Measurements from ENCODE around the gene OSBPL7. TPM values are rescaled to one million over a fixed set of nuclear protein-coding genes. Genes with fewer than 3 reads are reported as not detected.

Gene OSBPL7
- total RNA-seq, 1 experiment from 2014 or later: 9.1 TPM

DNA sequence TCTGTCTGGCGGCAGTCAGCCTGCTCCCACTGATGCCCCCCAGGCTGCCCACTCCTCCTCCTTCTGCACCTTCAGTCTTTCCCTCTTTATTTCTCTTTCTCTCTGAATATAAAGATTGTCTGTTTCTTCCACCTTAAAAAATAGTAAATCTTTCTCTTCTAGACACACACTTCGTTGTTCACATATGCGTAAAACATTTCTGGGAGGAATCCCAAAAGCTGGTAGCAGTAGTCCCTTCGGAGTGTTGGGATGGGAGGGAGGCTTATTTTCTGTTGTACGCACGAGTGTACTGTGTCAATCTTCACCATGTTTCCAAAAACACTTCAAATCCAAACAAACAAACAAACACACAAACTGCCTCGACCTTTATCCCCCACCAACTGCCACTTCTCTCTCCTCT is 9.9 kb downstream of the OSBPL7 start:
- no peak for DNase-seq (ENCODE audit: low read depth, low spot score)
- CTCF ChIA-PET: no interaction called here
- no peak overlapping the region for H3K27ac ChIP-seq (ENCODE audit: low read length)
- POLR2A ChIA-PET: no interaction called here
- no peak overlapping the region for H3K4me3 ChIP-seq (ENCODE audit: low read depth in 2 of 2, low read length in 2 of 2)
- ATAC-seq: no peak
- no TSS peak for BruUV-seq (replicated peaks)
- H3K9me3 ChIP-seq (ENCODE audit: control insufficient read depth, insufficient read depth, low read depth, low read length): no peaks in the 10 kb centered on the region
- intact Hi-C loops (cut with micrococcal nuclease; ENCODE audit: unreplicated experiment): no loop called here
- in situ Hi-C loops (cut with HindIII; ENCODE audit: low pct_unique_long_range_greater_than_20kb, low sequenced_read_pairs): no loop called here
- TF ChIP-seq, protein P1, sequence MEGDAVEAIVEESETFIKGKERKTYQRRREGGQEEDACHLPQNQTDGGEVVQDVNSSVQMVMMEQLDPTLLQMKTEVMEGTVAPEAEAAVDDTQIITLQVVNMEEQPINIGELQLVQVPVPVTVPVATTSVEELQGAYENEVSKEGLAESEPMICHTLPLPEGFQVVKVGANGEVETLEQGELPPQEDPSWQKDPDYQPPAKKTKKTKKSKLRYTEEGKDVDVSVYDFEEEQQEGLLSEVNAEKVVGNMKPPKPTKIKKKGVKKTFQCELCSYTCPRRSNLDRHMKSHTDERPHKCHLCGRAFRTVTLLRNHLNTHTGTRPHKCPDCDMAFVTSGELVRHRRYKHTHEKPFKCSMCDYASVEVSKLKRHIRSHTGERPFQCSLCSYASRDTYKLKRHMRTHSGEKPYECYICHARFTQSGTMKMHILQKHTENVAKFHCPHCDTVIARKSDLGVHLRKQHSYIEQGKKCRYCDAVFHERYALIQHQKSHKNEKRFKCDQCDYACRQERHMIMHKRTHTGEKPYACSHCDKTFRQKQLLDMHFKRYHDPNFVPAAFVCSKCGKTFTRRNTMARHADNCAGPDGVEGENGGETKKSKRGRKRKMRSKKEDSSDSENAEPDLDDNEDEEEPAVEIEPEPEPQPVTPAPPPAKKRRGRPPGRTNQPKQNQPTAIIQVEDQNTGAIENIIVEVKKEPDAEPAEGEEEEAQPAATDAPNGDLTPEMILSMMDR (IDR thresholded peaks at IDR 0.05): no peak
- TF ChIP-seq POLR2AphosphoS5 (IDR thresholded peaks at IDR 0.05; ENCODE audit: low read depth, low read length) (no peak), TCF7L2 (IDR thresholded peaks at IDR 0.05; ENCODE audit: low read depth, low read length) (no peak), SIN3A (IDR thresholded peaks at IDR 0.05; ENCODE audit: borderline replicate concordance, insufficient read depth, low read depth, low read length) (no peak)
- TF ChIP-seq, protein P2, sequence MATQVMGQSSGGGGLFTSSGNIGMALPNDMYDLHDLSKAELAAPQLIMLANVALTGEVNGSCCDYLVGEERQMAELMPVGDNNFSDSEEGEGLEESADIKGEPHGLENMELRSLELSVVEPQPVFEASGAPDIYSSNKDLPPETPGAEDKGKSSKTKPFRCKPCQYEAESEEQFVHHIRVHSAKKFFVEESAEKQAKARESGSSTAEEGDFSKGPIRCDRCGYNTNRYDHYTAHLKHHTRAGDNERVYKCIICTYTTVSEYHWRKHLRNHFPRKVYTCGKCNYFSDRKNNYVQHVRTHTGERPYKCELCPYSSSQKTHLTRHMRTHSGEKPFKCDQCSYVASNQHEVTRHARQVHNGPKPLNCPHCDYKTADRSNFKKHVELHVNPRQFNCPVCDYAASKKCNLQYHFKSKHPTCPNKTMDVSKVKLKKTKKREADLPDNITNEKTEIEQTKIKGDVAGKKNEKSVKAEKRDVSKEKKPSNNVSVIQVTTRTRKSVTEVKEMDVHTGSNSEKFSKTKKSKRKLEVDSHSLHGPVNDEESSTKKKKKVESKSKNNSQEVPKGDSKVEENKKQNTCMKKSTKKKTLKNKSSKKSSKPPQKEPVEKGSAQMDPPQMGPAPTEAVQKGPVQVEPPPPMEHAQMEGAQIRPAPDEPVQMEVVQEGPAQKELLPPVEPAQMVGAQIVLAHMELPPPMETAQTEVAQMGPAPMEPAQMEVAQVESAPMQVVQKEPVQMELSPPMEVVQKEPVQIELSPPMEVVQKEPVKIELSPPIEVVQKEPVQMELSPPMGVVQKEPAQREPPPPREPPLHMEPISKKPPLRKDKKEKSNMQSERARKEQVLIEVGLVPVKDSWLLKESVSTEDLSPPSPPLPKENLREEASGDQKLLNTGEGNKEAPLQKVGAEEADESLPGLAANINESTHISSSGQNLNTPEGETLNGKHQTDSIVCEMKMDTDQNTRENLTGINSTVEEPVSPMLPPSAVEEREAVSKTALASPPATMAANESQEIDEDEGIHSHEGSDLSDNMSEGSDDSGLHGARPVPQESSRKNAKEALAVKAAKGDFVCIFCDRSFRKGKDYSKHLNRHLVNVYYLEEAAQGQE (IDR thresholded peaks at IDR 0.05; ENCODE audit: insufficient read depth in 1 of 2, low read depth in 2 of 2, low read length in 1 of 2): no peak
- H3K4me1 ChIP-seq (ENCODE audit: control insufficient read depth, insufficient read depth, low read length): peaks cover 6% of the 10 kb centered on the region; the same call in 1 of the 2 replicates
- no peaks in the 10 kb centered on the region for H3K36me3 ChIP-seq (ENCODE audit: control insufficient read depth, insufficient read depth, low read length)
- H3K27me3 ChIP-seq (ENCODE audit: control insufficient read depth, insufficient read depth, low read length): no peaks in the 10 kb centered on the region

DNA sequence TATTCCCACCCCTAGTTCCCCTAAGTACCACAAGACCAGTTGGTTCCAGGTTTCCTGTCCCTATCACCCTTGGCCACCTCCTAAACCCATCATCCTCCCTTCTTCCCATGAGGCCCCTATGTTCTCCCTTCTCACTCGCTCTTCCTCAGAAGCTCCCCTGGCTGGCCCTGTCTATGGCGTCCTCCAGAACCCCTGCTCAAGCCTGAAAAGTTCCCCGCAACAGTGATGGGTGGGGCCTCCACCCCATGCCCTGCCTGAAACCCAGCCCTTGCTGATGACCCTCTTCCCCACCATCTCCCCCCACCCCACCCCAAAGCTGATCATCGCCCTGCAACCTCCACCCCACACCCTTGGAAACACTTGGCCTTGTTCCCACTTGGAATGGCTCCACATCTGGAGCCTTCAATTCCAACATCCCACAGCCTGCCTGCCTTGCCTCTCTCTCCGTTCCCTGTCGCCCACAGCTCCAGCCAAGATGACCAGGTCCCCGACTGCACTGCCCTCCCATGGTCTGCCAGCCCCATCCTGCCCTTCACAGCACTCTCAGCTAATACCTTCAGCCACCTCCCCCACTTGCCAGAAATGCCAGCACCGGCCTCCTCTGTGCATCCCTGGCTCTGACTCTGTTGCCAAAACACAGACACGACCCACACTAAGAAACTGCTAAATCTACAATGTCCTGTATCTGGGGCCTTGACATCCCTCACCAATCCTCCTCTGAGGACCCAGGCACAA is 10.5 kb downstream of the OSBPL7 start:
- intact Hi-C loops (cut with micrococcal nuclease; ENCODE audit: unreplicated experiment): no loop called here
- TF ChIP-seq POLR2AphosphoS5 (IDR thresholded peaks at IDR 0.05; ENCODE audit: low read depth, low read length): no peak
- TF ChIP-seq SIN3A (IDR thresholded peaks at IDR 0.05; ENCODE audit: borderline replicate concordance, insufficient read depth, low read depth, low read length): no peak
- TF ChIP-seq, protein P2 (IDR thresholded peaks at IDR 0.05; ENCODE audit: insufficient read depth in 1 of 2, low read depth in 2 of 2, low read length in 1 of 2): no peak
- TF ChIP-seq, protein P1 (IDR thresholded peaks at IDR 0.05): no peak
- TF ChIP-seq TCF7L2 (IDR thresholded peaks at IDR 0.05; ENCODE audit: low read depth, low read length): no peak
- H3K9me3 ChIP-seq (ENCODE audit: control insufficient read depth, insufficient read depth, low read depth, low read length): no peaks in the 10 kb centered on the region
- no peaks in the 10 kb centered on the region for H3K27me3 ChIP-seq (ENCODE audit: control insufficient read depth, insufficient read depth, low read length)
- in situ Hi-C loops (cut with HindIII; ENCODE audit: low pct_unique_long_range_greater_than_20kb, low sequenced_read_pairs): no loop called here
- BruUV-seq (replicated peaks): no TSS peak
- H3K27ac ChIP-seq (ENCODE audit: low read length): no peak overlapping the region
- no peak overlapping the region for H3K4me3 ChIP-seq (ENCODE audit: low read depth in 2 of 2, low read length in 2 of 2)
- CTCF ChIA-PET: no interaction called here
- ATAC-seq (no peak), DNase-seq (ENCODE audit: low read depth, low spot score) (no peak)
- H3K4me1 ChIP-seq (ENCODE audit: control insufficient read depth, insufficient read depth, low read length): peaks cover 6% of the 10 kb centered on the region; the same call in 1 of the 2 replicates
- POLR2A ChIA-PET: no interaction called here
- no peaks in the 10 kb centered on the region for H3K36me3 ChIP-seq (ENCODE audit: control insufficient read depth, insufficient read depth, low read length)

Measured in Panc1 (cell line).